LNCaP clone FGC (cell line): ENCODE measurements around the gene TMCO4.
A peak's percentile ranks its signal among the peaks of the same experiment; 100 is the strongest.

Experiments
- DNase-seq: peaks from one replicate; pipeline ENCODE4 v3.0.0-alpha.2; 2011; ENCODE audit warnings: low read depth
- H3K4me3 ChIP-seq: 2 replicates; pipeline ENCODE4 v1.5.1; 2011; ENCODE audit warnings: mild to moderate bottlenecking, low read depth, low read length, control low read depth
- CTCF ChIP-seq: IDR thresholded peaks from 2 replicates; pipeline ENCODE4 v1.5.1; 2012; ENCODE audit warnings: mild to moderate bottlenecking; ENCODE audit not compliant: control insufficient read depth, insufficient read depth; ENCODE audit errors: extremely low read depth

Gene TMCO4

GRCh38 chr1:19786988-19787423 is 12.7 kb downstream of the TMCO4 start:
- H3K4me3 ChIP-seq, result no peak overlapping the region
- peak; percentile 50 for DNase-seq
- no peak for TF ChIP-seq CTCF

- TF ChIP-seq CTCF, result no peak
- no peak overlapping the region for H3K4me3 ChIP-seq
- no peak for DNase-seq
Observed at GRCh38 chr1:19785660-19786059, 14.1 kb downstream of the TMCO4 start.

GRCh38 chr1:19780267-19780877 is 19.3 kb downstream of the TMCO4 start:
- no peak for TF ChIP-seq CTCF
- no peak overlapping the region for H3K4me3 ChIP-seq
- no peak for DNase-seq

- no peak overlapping the region for H3K4me3 ChIP-seq
- no peak for TF ChIP-seq CTCF
- no peak for DNase-seq
Observed at GRCh38 chr1:19776933-19777332, 22.8 kb downstream of the TMCO4 start.

GRCh38 chr1:19776287-19776686 is 23.4 kb downstream of the TMCO4 start:
- no peak overlapping the region for H3K4me3 ChIP-seq
- DNase-seq, result peak; percentile 74
- no peak for TF ChIP-seq CTCF

GRCh38 chr1:19775831-19776230 is 23.9 kb downstream of the TMCO4 start:
- TF ChIP-seq CTCF, result no peak
- DNase-seq, result no peak
- H3K4me3 ChIP-seq, result no peak overlapping the region

- TF ChIP-seq CTCF, result no peak
- no peak for DNase-seq
Observed at GRCh38 chr1:19775317-19775716, 24.4 kb downstream of the TMCO4 start.

More at GRCh38 chr1:19775317-19775716, 24.4 kb downstream of the TMCO4 start:
- H3K4me3 ChIP-seq, result no peak overlapping the region
